DOHH2 (cell line): Measurements from ENCODE around the gene SAMD9.

Experiments used
- CTCF ChIP-seq: fragments of 200-600 bp; sonication (generic); IDR thresholded peaks from one replicate; pipeline ENCODE4 v1.5.1; 2014; ENCODE audit warnings: antibody characterized with exemption, mild to moderate bottlenecking, low read depth, low read length; ENCODE audit not compliant: poor library complexity, severe bottlenecking
- EZH2phosphoT487 ChIP-seq: fragments of 200-600 bp; sonication (generic); IDR thresholded peaks from 2 replicates; pipeline ENCODE4 v1.6.1; 2017; ENCODE audit warnings: borderline replicate concordance, mild to moderate bottlenecking, antibody characterized with exemption, low read length, moderate library complexity, mixed read lengths

DNA sequence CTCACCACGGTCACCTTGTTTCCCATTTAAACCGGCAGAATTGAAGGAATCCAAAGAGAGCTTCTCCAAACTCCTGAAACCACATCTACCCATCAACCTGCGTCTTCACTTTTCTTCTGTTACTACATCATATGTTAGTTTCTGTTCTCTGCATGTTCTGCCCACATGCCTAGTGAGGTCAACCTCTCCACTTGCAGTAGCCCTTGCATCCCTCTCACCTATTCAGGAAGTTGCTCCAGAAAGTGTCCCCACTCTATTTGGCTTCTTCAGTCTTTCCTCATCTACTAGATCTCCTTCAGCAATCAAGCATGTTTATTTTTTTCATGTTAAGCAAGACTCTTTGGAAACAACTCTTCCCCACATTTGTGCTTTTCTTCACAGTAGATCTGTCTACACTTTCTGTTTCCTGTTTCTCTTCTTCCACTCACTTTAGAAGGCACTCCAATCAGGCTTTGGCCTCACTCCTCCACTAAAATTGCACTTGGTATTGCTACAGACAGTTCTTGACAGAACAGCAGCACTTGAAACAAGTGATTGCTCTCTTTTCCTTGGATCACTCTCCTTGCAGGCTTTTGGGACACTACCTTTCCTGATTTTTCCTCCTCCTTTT, 22.9 kb upstream of the SAMD9 start:
- TF ChIP-seq CTCF = no peak
- no peak for TF ChIP-seq EZH2phosphoT487
